ES-I3 (cell line): Measurements from ENCODE around the gene TRABD2A.

Source experiments
- H3K36me3 ChIP-seq: 2 replicates; pipeline ENCODE4 v1.6.1; 2013; ENCODE audit warnings: mild to moderate bottlenecking, low read length, control low read depth, moderate library complexity; ENCODE audit not compliant: insufficient read depth
- H3K4me1 ChIP-seq: 2 replicates; pipeline ENCODE4 v1.6.1; 2013; ENCODE audit warnings: mild to moderate bottlenecking, control low read depth, low read length; ENCODE audit not compliant: insufficient read depth
- H3K9ac ChIP-seq: 2 replicates; pipeline ENCODE4 v1.6.1; 2013; ENCODE audit warnings: low read depth, mild to moderate bottlenecking, low read length, moderate library complexity
- H3K9me3 ChIP-seq: 2 replicates; pipeline ENCODE4 v1.6.1; 2013; ENCODE audit warnings: mild to moderate bottlenecking, low read length, moderate library complexity; ENCODE audit not compliant: control insufficient read depth, insufficient read depth

Gene TRABD2A

GRCh38 chr2:84911135-84911678, 30.3 kb upstream of the TRABD2A start:
- H3K4me1 ChIP-seq: peaks cover 7% of the 10 kb centered on the region
- no peak overlapping the region for H3K9ac ChIP-seq
- no peaks in the 10 kb centered on the region for H3K9me3 ChIP-seq
- no peaks in the 10 kb centered on the region; the same call in none of the 2 replicates for H3K36me3 ChIP-seq

- Histone ChIP-seq H3K9me3 (no peaks in the 10 kb centered on the region), H3K36me3 (no peaks in the 10 kb centered on the region; the same call in none of the 2 replicates), H3K9ac (no peak overlapping the region), H3K4me1 (peaks cover 10% of the 10 kb centered on the region)
Observed at GRCh38 chr2:84908948-84909713, 28.2 kb upstream of the TRABD2A start.

GRCh38 chr2:84906900-84907714, 26.2 kb upstream of the TRABD2A start:
- no peaks in the 10 kb centered on the region; the same call in none of the 2 replicates for H3K36me3 ChIP-seq
- H3K9ac ChIP-seq: peak overlapping the region; percentile 88
- H3K9me3 ChIP-seq: no peaks in the 10 kb centered on the region

GRCh38 chr2:84906108-84906899, 25.4 kb upstream of the TRABD2A start:
- H3K4me1 ChIP-seq: peaks cover 10% of the 10 kb centered on the region
- no peaks in the 10 kb centered on the region for H3K9me3 ChIP-seq
- peak overlapping the region; percentile 88 for H3K9ac ChIP-seq
- H3K36me3 ChIP-seq: no peaks in the 10 kb centered on the region; the same call in none of the 2 replicates

More at GRCh38 chr2:84906900-84907714, 26.2 kb upstream of the TRABD2A start:
- peaks cover 10% of the 10 kb centered on the region for H3K4me1 ChIP-seq

- peaks cover 10% of the 10 kb centered on the region for H3K4me1 ChIP-seq
- H3K36me3 ChIP-seq: no peaks in the 10 kb centered on the region; the same call in none of the 2 replicates
Observed at GRCh38 chr2:84905181-84906107, 24.6 kb upstream of the TRABD2A start, which contains the start of gene TMSB10. TMSB10 (plus strand) TSS chr2:84905656.

GRCh38 chr2:84904717-84905174, 23.9 kb upstream of the TRABD2A start:
- peak overlapping the region; percentile 88 for H3K9ac ChIP-seq
- no peaks in the 10 kb centered on the region for H3K9me3 ChIP-seq
- no peaks in the 10 kb centered on the region; the same call in none of the 2 replicates for H3K36me3 ChIP-seq
- peaks cover 10% of the 10 kb centered on the region for H3K4me1 ChIP-seq

More at GRCh38 chr2:84905181-84906107, 24.6 kb upstream of the TRABD2A start, which contains the start of gene TMSB10:
- Histone ChIP-seq H3K9me3 (no peaks in the 10 kb centered on the region), H3K9ac (peak within 1 kb of the TSS; percentile 88)

- peak overlapping the region; percentile 37; the same call in 1 of the 2 replicates for H3K9ac ChIP-seq
- no peaks in the 10 kb centered on the region; the same call in none of the 2 replicates for H3K36me3 ChIP-seq
- H3K9me3 ChIP-seq: no peaks in the 10 kb centered on the region
- peaks cover 10% of the 10 kb centered on the region for H3K4me1 ChIP-seq
Observed at GRCh38 chr2:84904151-84904550, 23.3 kb upstream of the TRABD2A start.

- H3K9me3 ChIP-seq: no peaks in the 10 kb centered on the region
- H3K36me3 ChIP-seq: no peaks in the 10 kb centered on the region; the same call in 1 of the 2 replicates
- peaks cover 10% of the 10 kb centered on the region for H3K4me1 ChIP-seq
- H3K9ac ChIP-seq: no peak overlapping the region
Observed at GRCh38 chr2:84902526-84902925, 21.6 kb upstream of the TRABD2A start.

GRCh38 chr2:84901593-84902120, 20.8 kb upstream of the TRABD2A start:
- Histone ChIP-seq H3K9ac (no peak overlapping the region), H3K4me1 (peaks cover 7% of the 10 kb centered on the region), H3K36me3 (no peaks in the 10 kb centered on the region; the same call in 1 of the 2 replicates), H3K9me3 (no peaks in the 10 kb centered on the region)

GRCh38 chr2:84900971-84901370, 20.1 kb upstream of the TRABD2A start:
- H3K36me3 ChIP-seq: no peaks in the 10 kb centered on the region
- no peaks in the 10 kb centered on the region for H3K9me3 ChIP-seq
- no peak overlapping the region for H3K9ac ChIP-seq
- H3K4me1 ChIP-seq: peaks cover 7% of the 10 kb centered on the region

- Histone ChIP-seq H3K9ac (no peak overlapping the region), H3K36me3 (no peaks in the 10 kb centered on the region), H3K9me3 (no peaks in the 10 kb centered on the region), H3K4me1 (peaks cover 16% of the 10 kb centered on the region)
Observed at GRCh38 chr2:84899304-84900204, 18.7 kb upstream of the TRABD2A start.

- no peaks in the 10 kb centered on the region for H3K9me3 ChIP-seq
- H3K4me1 ChIP-seq: peaks cover 18% of the 10 kb centered on the region
- no peak overlapping the region for H3K9ac ChIP-seq
- H3K36me3 ChIP-seq: no peaks in the 10 kb centered on the region
Observed at GRCh38 chr2:84897773-84898172, 16.9 kb upstream of the TRABD2A start.
